ENCODE measurements around the gene TBL2.
"Not testable (repeated sequence)": the region's sequence is repeated elsewhere in the genome, so short reads cannot be mapped to it uniquely, and the experiment has no call there.

- not testable (repeated sequence) for TF ChIP-seq CTCF (IDR thresholded peaks at IDR 0.05); REST (IDR thresholded peaks at IDR 0.05; ENCODE audit: insufficient read depth in 1 of 2, low read depth in 2 of 2, low read length in 1 of 2); TCF7L2 (IDR thresholded peaks at IDR 0.05; ENCODE audit: low read depth, low read length); SIN3A (IDR thresholded peaks at IDR 0.05; ENCODE audit: borderline replicate concordance, insufficient read depth, low read depth, low read length)
Measured at GRCh38 chr7:73607692-73607983, 29.3 kb upstream of the TBL2 start.
